Activated T-cell treated with anti-CD3 and anti-CD28 coated beads for 1 hour (primary cell): ENCODE results near the gene EIF4G1.
A peak's percentile ranks its signal among the peaks of the same experiment; 100 is the strongest.

Experiments used
- DNase-seq: peaks from one replicate; pipeline ENCODE4 v3.0.0-alpha.2; 2020; ENCODE audit warnings: low read depth

The EIF4G1 gene

GRCh38 chr3:184350618-184351017, 36.2 kb downstream of the EIF4G1 start:
- DNase-seq: no peak

- DNase-seq: no peak
Measured at GRCh38 chr3:184351511-184352148, 37.2 kb downstream of the EIF4G1 start.

- no peak for DNase-seq
Measured at GRCh38 chr3:184352149-184352785, 37.9 kb downstream of the EIF4G1 start.

GRCh38 chr3:184352897-184353545, 38.6 kb downstream of the EIF4G1 start:
- no peak for DNase-seq

GRCh38 chr3:184353546-184353941, 39.1 kb downstream of the EIF4G1 start:
- no peak for DNase-seq

GRCh38 chr3:184354121-184354728, 39.8 kb downstream of the EIF4G1 start:
- peak; percentile 63 for DNase-seq

- no peak for DNase-seq
Measured at GRCh38 chr3:184354754-184355153, 40.3 kb downstream of the EIF4G1 start.

- DNase-seq: no peak
Measured at GRCh38 chr3:184355261-184356040, 41.0 kb downstream of the EIF4G1 start.

GRCh38 chr3:184357248-184358123, 43.1 kb downstream of the EIF4G1 start:
- no peak for DNase-seq

GRCh38 chr3:184358124-184358767, 43.8 kb downstream of the EIF4G1 start:
- no peak for DNase-seq

GRCh38 chr3:184358921-184359350, 44.5 kb downstream of the EIF4G1 start:
- no peak for DNase-seq

GRCh38 chr3:184359610-184360009, 45.2 kb downstream of the EIF4G1 start:
- no peak for DNase-seq

- DNase-seq: no peak
Measured at GRCh38 chr3:184360070-184360928, 45.9 kb downstream of the EIF4G1 start.

- DNase-seq: no peak
Measured at GRCh38 chr3:184360929-184361531, 46.6 kb downstream of the EIF4G1 start.

- DNase-seq: peak; percentile 14
Measured at GRCh38 chr3:184361532-184361931, 47.1 kb downstream of the EIF4G1 start, which contains the start of the genes CLCN2 and POLR2H. TSS of gene CLCN2 (minus strand) at chr3:184361605. CDS start at chr3:184361479, 126 bp downstream. TSS of gene POLR2H (plus strand) at chr3:184361710. CDS start at chr3:184363493, 1,783 bp downstream.

- peak; percentile 20 for DNase-seq
Measured at GRCh38 chr3:184361932-184362667, 47.7 kb downstream of the EIF4G1 start.

GRCh38 chr3:184362668-184363546, 48.5 kb downstream of the EIF4G1 start:
- peak; percentile 88 for DNase-seq
